GM18507 (cell line): Measurements from ENCODE around the gene LRRN2.
A peak's percentile ranks its signal among the peaks of the same experiment; 100 is the strongest.

Source experiments
- DNase-seq: peaks from one replicate; pipeline ENCODE4 v3.0.0; 2011; ENCODE audit warnings: low read depth; ENCODE audit not compliant: insufficient read length; ENCODE audit errors: extremely low spot score
- FAIRE-seq: peaks from 2 replicates; lab custom pipeline; 2011; peaks lifted over from hg19 to GRCh38; lab: Jason Lieb, UNC

LRRN2 gene

DNA sequence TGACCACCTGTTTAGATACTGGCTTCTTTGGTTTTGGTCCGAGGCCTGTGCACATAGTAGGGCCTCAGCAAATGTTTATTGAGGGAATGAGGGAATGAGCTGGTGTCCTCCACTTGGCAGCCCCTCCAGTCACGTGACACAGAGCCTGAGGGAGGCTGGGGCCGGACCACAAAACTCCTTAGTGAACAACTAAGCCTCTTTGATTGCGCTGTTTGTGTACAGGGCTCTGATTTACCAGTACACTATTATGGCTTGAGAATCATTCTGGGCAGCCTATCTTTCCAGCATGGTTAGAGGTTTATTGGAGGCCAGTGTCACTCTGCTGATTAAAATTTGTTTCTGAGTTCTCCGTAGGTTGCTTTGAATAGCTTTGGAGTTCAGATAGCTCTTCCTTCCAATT, 10.2 kb upstream of the LRRN2 start:
- no peak for FAIRE-seq

DNA sequence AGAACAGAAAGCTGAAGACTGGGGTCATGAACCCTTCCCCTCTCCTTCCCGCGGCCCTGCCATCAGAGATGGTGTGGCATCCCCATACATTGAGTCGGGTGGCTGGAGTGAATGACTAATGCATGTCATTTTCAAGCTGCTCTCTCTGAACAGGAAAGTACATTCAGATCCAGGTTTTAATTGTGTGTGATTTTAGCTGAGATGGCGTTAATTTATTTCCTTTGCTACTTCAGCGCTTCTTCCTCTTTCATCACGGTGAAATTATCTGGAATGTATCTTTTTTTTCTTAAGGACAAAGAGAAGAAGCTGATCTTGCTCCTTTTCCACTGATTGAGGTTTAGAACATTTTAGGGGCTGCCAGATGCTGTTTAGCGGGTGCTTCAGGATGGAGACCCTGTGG, 8.6 kb upstream of the LRRN2 start:
- FAIRE-seq (no peak), DNase-seq (no peak)

More for the DNA sequence above, 10.2 kb upstream of the LRRN2 start:
- DNase-seq: no peak

DNA sequence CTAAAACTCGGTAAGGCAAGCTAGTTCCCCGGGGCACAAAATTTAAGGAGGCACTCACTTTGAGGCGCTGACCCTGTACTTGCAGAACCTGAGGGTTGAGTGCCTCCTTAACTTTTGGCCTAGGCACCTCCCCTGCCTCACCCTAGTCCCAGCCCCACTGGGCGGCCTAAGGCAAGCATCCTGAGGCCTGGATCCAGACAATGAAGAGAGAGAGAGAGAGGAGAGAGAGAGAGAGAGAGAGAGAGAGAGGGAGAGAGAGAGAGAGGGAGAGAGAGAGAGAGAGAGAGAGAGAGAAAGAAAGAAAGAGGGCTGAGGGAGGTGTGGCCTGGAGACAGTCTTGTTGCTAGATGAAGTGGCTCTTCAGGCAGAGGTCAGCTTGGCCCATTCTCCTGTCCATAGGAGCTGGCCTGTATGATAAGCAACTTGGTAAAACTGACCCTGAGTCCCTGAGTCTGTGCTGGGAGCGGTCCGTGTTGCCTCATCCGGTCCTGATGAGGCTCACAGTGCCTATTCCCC, 7.4 kb upstream of the LRRN2 start:
- FAIRE-seq (no peak), DNase-seq (no peak)

DNA sequence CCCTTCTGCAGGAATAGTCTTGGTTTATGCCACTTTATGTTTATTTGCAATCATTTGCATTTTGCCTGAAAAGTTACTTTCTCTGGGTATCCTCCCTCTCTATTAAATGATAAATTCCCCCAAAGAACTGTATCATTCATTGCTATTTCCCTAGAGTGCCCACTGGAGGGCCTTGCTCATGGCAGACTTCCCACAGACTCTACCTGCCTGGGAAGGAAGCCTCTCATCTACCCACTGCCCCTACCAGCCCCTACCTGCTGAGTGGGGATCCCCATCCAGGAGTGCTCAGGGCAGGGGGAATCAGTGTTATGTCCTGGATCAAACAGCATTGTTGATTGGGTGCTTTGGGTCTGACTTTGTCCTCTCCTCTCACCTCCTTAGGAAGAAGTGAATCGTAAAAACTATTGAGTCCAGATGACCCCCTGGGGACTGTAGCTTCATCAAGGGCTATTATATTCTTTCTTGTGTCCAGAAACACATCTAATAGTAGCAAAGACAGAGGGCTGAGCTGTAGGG, 6.8 kb upstream of the LRRN2 start:
- no peak for DNase-seq

DNA sequence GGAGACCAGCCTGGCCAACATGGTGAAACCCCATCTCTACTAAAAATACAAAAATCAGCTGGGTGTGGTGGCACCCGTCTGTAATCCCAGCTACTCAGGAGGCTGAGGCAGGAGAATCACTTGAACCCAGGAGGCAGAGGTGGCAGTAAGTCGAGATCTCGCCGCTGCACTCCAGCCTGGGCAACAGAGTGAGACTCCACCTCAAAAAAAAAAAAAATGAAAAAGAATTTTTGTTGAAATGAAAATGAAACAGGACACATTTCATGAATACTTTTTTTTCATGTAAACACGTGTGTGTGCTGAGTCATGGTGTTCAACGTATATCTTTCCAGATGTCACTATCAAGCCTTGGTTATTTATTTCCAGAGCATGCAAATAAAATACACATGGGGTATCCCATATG, 5.8 kb upstream of the LRRN2 start:
- DNase-seq: peak; percentile 32
- FAIRE-seq: peak; percentile 21

More for the DNA sequence above, 6.8 kb upstream of the LRRN2 start:
- no peak for FAIRE-seq

DNA sequence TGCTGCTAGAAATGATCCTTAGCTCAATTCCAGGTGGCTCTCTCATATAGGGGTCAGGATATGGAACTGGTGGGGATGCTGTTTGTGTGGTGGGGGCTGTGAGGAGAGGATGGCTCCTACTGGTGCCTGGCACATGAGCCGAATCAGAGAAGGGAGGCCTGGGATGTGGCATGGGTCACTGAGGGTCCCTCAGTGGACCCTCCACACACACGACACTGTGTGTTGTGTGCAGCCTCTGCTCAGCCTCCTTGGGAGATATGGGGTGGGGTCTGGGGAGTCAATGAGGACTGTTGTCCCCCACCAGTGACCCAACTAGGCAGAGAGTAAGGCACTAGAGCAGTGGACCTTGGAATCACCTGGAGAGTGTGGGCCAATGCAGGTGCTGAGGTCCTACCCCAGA, 3.2 kb upstream of the LRRN2 start:
- DNase-seq (no peak), FAIRE-seq (no peak)

DNA sequence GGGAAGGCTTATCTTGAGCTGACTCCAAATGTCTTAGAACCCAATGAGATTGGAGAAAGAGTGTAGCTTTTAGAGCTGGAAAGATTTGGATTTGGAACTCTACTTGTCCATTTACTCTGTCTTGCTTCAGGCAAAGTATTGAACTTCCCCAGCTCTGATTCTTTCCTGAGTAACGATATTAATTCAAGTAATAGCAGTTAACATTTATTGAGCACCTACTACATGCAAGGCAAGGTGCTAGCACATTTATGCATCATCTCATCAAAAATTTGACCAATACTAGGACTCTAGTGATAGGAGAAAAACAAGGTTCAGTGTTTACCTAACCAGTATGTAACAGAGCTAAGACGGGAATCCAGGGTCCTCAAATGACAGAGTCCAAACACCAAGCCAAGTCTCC, 2.5 kb upstream of the LRRN2 start:
- no peak for FAIRE-seq
- DNase-seq: no peak

DNA sequence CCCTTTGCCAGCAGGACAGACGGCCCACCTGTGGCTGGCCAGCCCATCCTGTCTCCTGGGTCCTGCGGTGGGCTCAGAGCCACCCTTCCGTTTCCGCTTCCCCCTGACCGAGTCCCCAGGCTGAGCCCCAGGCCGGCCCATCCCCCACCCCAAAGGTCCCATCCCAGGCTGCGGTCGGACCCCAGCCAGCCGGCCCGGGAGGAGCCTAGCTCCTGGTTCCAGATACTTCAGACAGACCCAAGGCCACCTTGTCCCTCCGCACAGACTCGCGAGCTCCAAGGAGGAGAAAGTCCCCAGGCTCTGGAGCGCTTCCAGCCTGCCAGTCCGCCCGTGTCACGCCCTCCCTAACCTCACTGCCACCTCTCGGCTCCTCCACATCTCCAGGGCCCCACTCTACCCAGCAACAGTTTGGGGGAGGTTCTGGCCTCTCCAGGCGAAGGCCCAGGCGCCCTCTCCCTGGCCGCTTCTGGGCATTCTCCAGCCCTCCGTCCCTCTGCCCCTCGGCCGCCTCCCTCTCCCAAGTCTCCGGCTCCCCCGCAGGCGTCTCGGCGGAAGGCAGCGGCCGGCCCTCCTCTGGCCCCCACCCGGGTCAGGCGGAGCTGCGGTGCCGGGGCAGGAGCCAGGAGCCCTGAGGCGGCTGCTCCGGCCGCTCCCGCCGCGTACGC, 835 bp downstream of the LRRN2 start:
- DNase-seq: no peak
- no peak for FAIRE-seq

DNA sequence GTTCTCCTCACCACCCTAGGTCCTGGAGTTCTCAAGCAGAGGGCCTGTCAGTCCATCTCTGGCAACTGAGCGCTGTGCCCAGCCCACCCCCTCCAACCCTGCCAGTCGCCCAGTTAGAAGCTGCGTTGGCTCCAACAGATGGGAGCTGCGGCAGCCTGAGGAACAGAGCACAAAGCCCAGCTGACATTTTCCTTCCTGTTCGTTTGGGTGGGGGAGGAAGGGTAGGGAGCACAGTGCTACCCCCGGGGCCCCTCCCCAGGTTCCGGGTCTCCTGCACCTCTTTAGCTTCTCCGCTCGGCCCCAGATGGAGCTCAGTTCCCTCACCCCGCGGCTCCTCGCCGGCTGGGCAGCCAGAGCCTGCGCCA, 1.4 kb downstream of the LRRN2 start:
- FAIRE-seq (no peak), DNase-seq (no peak)

DNA sequence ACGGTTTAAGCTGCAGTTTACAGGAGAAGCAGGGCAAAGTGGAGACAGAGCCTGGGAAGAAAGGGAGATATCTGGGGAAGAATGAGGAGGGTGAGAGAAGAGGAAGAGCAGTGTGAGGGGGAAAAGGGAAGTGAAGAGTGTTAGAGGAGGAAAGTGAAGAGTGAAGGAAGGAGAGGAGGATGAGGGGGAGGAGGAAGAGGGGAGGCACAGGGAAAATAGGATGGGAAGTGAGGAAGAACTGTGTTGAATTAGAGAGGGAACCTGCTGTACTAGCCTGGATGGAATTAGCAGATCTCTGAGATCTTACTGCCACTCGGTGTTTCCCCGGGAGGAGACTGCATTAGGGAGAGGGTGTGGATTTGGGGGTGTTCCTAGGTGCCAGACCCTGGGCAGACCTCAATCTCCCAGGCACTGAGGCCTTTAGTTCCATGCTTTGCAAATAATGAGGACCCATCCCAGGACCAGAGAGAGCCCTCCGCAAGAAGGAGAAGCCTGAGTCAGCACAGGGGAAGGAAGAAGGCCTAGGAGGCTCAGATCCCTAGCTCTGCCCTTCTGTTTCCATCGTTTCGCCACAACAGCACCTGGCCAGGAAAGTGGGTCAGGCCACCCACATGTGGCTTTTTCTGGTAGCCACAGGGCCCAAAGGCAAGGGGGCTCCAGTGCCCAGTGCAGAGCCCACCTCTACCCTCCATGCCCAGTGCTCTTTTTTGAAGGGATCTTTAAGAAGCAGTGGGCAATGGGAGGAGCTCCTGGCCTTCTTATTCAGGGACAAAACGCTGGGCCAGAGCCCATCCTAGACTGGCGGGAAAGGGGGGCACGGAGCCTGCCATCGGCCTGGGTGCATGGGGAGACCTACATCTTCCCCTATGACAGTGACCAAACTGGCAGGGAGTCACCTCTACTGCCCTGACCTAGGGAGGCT, 2.0 kb downstream of the LRRN2 start:
- FAIRE-seq: no peak
- no peak for DNase-seq

DNA sequence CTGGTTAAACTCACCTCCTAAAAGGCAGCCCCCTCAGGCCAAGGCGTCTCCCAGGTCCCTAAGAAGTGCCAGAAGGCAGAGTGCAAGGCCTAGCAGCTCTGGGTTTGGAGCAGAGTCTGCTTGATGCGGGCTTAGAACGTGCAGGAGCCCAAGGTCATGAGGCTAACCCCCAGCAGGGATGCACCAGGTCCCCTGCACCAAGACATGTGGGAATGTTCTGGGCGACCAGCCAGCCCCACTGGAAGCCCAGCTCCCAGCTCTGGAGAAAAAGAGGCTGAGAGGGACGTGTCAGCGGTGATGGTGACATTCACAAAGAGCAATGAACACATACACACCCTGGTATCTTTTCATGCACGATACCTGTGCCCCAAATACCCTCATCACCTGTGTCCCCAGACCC, 5.1 kb downstream of the LRRN2 start:
- FAIRE-seq (no peak), DNase-seq (no peak)

DNA sequence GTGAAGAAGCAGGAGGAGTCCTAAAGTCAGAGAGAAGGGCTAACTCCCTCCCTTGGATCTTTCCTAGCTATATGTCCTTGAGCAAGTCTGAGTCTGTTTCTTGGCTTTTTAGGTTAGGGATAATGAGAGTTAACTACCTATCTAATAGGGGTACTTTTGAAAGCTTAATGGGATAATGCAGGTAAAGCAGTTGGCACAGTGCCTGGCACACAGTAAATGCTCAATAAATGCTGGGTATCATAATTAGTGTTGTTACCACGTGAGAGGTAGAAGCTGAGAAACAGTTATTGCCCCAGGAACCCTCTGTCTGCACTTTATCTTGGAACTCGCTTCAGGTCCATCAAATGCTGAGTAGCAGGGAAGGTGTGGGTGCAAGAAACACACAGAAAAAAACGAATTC, 5.5 kb downstream of the LRRN2 start:
- no peak for FAIRE-seq

DNA sequence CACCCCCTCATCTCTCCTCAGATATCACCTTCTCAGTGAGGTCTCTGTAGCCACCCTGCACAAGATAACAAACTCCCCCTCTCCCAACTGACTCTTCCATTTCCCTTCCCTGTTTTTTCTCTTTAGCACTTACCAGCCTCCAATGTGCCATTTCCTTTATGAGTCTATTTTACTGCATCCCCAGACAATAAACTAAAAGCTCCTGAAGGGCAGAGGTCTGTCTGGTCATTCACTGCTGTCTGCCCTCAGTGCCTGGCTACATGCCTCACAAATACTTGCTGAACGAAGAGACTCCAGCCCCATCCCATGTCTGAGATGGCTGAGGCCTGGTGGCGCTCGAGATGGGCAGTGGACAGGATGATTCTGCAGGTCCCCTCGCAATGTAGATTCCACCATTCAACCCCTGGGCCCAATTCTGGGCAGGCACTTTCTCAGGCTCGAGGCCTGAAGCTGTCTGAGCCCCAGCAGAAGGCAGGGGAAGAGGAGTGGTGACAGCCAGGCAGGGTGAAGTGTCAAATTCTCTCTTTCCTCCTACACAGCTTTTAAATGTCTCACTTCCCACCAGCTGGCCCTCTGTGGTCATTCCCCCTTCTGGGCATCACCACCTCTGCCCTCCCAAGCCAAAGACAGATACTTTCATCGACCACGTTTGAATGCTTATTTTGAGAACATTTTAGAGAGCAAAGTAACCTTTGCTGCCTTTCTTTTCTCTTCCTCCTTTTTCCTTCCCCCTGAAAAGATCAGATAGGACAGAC, 6.6 kb downstream of the LRRN2 start:
- FAIRE-seq (no peak), DNase-seq (no peak)

More for the DNA sequence above, 5.5 kb downstream of the LRRN2 start:
- no peak for DNase-seq

DNA sequence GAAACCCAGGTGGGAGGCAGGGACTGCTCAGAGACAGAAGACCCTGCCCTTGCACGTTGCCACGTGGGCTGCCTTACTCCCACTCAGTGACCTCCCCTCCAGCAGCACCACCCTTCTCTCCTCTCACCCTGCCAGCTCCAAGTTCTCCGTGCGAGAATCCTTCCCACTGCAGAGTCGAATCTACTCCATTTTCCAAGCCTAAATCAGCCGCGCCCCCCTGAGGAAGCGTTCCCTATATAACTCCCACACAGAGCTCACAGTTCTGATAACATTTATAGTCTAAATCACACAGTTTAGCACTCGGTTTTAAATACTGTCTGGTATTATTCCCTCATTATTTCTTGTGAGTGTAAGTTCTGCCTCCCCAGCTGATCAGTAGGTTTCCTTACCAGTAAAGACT, 7.7 kb downstream of the LRRN2 start:
- no peak for DNase-seq
- FAIRE-seq: no peak

DNA sequence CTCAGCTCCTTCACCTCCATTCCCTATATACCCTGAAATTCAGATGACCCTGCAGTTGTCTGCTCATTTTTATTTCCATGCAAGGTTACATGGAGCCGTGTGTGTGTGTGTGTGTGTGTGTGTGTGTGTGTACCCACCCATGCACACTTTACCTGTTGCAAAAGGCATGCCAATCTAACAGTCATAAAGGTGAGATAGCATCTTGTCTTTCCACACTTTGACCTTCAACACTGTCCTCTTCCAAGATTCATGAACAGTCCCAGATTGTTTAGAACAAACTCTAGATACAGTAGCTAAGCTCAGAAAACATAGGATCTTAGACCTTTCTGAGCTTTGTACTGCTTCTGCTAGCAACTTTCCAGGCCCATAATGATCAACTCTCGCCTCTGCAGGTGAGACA, 9.5 kb downstream of the LRRN2 start:
- FAIRE-seq (no peak), DNase-seq (no peak)

DNA sequence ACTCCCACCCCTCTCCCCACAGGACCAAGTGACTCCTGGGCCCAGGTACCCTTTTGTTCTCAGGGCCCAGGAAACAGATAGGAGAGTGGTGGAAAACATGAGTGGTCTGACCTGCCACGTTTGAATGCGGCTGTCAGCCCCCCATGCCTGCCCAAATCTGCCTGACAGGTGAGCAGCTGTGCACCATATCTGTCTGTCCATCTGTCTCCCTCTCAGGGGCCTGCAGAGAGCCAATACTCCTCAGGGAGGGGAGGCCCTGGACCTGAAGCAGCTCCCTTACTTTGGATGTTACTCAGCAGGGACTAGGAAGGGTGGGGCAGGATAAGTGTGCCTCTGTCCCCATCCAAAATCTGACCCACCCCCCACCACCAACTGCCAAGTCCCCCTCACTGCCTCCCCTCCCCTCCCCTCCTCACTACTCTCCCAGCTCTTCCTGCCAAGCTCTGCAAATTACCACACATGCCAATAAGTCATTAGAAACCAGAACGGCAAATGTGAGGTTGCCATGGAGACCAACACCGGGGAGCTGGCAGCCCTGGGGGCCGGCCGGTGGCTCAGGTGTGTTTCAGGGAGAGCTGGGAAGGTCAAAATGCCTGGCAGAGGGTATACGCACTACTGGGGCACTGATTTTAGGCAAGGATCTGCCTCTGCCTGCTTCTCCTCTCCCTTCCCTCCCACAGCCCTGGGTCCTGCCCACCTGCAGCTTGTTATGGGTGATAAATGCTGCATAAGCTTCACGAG, 11.5 kb downstream of the LRRN2 start:
- DNase-seq (no peak), FAIRE-seq (no peak)

DNA sequence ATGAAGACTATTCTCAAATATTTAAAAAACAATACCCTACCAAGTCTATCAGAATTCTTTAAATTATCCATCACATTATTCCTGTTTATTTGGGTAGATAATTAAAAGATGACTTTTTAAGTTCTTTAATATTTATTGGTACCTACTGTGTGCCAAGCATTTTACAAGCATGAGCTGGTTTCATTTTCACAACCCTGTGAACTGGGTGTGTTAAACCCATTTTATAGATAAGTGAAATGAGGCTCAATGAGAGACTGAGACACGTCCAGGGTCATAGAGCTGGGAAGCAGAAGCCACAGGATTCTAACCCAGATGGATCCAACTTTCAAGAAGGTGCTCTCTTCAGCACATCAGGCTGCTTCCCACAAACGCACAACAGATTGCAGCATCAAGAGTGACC, 12.3 kb downstream of the LRRN2 start:
- no peak for FAIRE-seq
- no peak for DNase-seq

DNA sequence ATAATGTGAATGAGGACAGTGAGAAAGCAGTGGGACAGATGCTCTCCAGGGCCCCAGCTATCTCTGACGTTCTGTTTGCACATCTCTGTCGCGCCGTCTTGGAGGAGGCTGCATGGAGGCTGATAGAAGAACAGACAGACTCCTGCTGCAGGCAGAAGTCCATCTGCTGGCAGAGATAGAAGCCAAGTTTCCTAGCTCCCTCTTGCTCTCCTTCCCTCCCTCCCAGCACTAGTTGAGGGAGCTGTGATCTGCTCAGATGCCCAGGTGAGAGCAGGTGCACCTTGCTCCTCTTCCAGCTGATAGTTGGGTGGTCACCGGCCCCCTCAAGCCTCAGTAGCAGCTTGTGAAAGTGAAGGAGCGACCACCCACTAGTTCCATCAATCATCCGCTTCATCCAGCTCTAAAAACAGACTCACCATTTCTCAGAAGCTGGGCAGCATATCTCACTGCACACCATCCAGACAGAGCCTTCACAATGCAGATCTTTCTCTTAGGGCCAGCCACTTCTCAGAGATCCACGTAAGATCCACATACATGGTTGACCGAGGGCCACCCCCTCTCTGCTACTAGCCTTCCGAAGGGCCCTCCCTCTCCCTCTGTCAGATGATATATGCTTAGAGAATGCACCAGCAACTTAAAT, 12.9 kb downstream of the LRRN2 start:
- no peak for FAIRE-seq
- DNase-seq: no peak

DNA sequence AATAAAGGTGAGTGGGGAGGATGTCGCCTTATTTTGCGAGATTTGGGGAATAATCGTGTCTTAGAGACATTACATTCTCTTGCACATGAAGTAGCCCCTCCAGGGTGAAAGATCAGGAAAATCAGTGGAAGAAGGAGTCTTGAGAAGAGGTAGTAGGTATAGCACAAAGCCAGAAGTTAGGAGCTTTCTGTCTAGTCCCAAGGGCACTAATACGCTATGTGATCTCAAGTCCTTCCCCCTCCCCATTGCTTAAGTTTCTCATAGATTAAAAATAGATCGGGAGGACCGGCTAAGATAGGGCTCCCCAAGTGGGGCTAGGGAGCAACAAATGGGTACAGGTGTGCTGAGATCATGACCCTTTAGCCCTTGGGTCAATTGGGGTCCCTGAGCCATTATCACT, 13.5 kb downstream of the LRRN2 start:
- FAIRE-seq (no peak), DNase-seq (no peak)
